ENCODE results near the gene ANKEF1.
A peak's percentile ranks its signal among the peaks of the same experiment; 100 is the strongest.

The ANKEF1 gene

DNA sequence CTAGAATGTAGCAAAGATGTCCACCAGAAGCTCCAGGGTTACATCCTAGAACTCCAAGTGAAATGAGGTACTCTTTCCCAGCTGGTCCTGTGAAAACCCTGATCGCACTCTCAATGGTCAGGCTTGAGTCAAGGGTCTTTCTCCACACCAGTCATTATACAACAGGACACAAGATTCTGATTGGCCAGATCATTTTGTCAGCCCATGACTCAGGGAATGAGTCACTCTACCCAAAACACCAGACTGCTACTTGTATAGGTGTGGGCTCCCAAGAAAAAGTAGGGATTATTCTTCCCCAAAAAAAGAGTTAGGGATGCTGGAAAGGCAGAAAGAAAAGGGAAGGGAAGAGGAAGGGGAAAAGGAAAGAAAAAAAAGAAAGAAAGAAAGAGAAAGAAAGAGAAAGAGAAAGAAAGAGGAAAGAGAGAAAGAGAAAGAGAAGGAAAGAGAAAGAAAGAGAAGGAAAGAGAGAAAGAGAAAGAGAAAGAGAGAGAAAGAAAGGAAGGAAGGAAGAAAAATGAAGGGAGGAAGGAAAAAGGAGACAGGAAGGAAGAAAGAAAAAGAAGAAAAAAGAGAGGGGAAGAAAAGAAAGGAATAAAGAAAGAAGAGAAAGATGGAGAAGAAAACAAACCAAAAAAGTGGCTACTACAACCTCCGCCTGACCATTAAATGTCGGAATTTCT is 30.5 kb downstream of the ANKEF1 start:
- intact Hi-C loops (cut with DNase I; ENCODE audit: low total_unique reads), result no loop called here
- H3K4me3 ChIP-seq, result no peak overlapping the region
- H3K36me3 ChIP-seq, result no peaks in the 10 kb centered on the region
- no peaks in the 10 kb centered on the region for H3K27me3 ChIP-seq
- TF ChIP-seq, protein P1, sequence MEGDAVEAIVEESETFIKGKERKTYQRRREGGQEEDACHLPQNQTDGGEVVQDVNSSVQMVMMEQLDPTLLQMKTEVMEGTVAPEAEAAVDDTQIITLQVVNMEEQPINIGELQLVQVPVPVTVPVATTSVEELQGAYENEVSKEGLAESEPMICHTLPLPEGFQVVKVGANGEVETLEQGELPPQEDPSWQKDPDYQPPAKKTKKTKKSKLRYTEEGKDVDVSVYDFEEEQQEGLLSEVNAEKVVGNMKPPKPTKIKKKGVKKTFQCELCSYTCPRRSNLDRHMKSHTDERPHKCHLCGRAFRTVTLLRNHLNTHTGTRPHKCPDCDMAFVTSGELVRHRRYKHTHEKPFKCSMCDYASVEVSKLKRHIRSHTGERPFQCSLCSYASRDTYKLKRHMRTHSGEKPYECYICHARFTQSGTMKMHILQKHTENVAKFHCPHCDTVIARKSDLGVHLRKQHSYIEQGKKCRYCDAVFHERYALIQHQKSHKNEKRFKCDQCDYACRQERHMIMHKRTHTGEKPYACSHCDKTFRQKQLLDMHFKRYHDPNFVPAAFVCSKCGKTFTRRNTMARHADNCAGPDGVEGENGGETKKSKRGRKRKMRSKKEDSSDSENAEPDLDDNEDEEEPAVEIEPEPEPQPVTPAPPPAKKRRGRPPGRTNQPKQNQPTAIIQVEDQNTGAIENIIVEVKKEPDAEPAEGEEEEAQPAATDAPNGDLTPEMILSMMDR (IDR thresholded peaks at IDR 0.05), result no peak
- no peaks in the 10 kb centered on the region for H3K9me3 ChIP-seq
- no peak overlapping the region for H3K27ac ChIP-seq
- peaks cover 0 to 13% (median 0%) of the 10 kb centered on the region in 4 donors for H3K4me1 ChIP-seq
- no peak for DNase-seq

DNA sequence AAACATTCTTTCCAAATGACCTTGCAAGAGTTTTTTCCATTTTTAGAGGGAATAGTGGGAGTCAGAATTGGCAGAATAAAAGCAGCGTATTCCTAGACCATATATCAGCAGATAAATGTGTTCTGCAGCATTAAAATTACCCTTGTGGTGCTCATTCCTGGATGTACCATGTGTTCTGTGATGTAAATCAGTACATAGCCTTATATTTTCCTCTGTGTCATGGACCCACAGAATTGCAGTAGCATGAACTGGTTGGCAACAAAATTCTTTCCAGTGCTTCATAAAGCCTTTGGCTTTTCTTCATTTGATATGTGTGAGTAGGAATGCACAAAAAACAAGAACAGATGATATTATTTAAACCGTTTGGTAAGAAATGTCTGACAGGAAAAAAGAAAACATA is 32.5 kb downstream of the ANKEF1 start:
- Histone ChIP-seq H3K36me3 (no peaks in the 10 kb centered on the region), H3K4me3 (no peak overlapping the region), H3K4me1 (peaks cover 0 to 13% (median 0%) of the 10 kb centered on the region in 4 donors), H3K9me3 (no peaks in the 10 kb centered on the region), H3K27me3 (no peaks in the 10 kb centered on the region), H3K27ac (no peak overlapping the region)
- TF ChIP-seq, protein P1 (IDR thresholded peaks at IDR 0.05), result no peak
- DNase-seq, result no peak
- intact Hi-C loops (cut with DNase I; ENCODE audit: low total_unique reads), result no loop called here

DNA sequence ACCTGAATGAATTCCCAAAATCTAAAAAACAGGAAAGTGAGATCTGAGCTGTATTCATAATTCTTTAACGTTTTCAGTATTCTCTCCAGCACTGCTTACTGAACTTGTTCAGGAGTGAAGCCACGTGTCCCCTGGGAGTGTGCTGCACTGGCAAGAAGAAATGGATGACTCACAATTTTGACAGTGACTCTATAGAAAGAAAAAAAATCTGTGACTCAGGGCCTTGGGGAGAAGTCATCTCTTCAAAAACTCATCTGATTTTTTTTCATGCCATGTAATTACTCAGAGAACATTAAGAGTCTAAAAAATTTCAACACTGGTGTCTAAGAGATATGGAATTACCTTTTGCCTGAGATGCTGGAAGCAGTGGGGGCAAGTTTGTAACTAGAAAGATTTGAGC is 39.7 kb downstream of the ANKEF1 start:
- intact Hi-C loops (cut with DNase I; ENCODE audit: low total_unique reads), result no loop called here
- H3K4me1 ChIP-seq, result peaks cover 0 to 16% (median 2%) of the 10 kb centered on the region in 4 donors
- H3K36me3 ChIP-seq, result no peaks in the 10 kb centered on the region
- peak in 1 of 2 donors; percentile 63 for DNase-seq
- no peak overlapping the region for H3K27ac ChIP-seq
- no peaks in the 10 kb centered on the region for H3K27me3 ChIP-seq
- H3K9me3 ChIP-seq, result no peaks in the 10 kb centered on the region
- TF ChIP-seq, protein P1 (IDR thresholded peaks at IDR 0.05), result no peak
- H3K4me3 ChIP-seq, result no peak overlapping the region

DNA sequence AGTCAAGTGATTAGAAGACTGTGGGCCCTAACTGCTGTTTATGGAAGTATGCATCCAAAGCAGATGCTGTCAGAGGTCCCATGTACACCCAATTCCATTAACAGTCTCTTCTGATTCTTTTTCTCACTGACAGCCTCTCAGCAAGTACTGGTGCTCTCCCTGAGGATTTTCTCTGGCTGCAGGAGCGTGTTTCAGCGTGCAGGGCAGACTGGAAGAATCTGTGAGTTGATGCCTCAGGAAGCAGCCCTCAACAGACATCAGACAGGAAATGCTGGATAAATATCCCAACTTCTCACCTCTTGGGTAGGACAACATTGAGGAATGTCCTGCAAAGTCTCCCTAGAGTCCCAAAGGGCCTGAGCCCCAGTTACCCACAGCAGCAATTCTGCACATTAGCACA is 40.8 kb downstream of the ANKEF1 start:
- TF ChIP-seq, protein P1 (IDR thresholded peaks at IDR 0.05), result no peak
- intact Hi-C loops (cut with DNase I; ENCODE audit: low total_unique reads), result no loop called here
- Histone ChIP-seq H3K4me1 (peaks cover 0 to 16% (median 2%) of the 10 kb centered on the region in 4 donors), H3K4me3 (no peak overlapping the region), H3K27me3 (no peaks in the 10 kb centered on the region), H3K27ac (no peak overlapping the region), H3K9me3 (no peaks in the 10 kb centered on the region), H3K36me3 (no peaks in the 10 kb centered on the region)
- no peak for DNase-seq

DNA sequence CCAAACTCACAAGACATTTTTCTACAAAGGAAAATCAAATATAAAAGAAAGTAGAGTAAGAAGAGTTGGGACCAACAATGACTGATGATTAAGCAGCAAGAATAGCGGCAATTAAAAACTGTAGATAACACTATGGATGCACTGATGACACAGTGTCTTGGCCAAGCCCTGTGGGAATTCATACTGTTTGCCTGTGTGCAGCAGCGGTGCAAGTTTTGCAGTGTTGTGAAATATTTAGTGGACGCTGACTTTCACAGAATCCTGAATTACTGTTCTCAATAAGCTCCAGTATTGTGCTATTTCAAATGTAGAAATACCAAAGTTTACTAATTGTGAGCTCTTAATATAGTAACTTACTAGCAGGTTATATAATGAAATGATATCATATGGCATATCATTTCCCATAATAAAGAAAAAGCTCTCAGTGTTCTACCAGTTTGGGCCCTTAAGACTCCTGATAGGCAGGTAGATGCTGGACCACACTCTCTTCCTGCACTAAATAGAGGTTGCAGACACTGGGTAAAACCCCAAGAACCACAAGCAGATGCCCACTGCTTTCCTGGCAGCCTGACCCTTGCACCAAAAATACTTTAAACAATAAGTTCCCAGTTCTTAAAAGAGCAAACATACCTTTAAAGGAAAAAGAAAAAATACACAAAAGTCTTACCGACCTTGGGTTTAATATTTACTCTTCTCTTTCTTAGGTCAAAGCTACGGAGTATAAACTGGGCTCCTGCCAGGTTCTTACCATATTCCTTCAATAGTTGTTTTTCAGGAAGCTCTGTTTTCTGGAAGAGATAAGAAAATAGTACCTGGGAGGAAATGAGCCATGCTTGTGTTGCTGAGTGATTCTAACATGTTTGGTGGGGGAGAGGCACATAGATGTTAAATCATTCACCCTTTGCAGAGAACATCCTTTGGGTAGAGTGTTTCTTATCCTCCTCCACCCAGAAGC is 41.6 kb downstream of the ANKEF1 start:
- intact Hi-C loops (cut with DNase I; ENCODE audit: low total_unique reads), result no loop called here
- Histone ChIP-seq H3K36me3 (no peaks in the 10 kb centered on the region), H3K4me3 (no peak overlapping the region), H3K9me3 (no peaks in the 10 kb centered on the region), H3K4me1 (peaks cover 0 to 16% (median 2%) of the 10 kb centered on the region in 4 donors), H3K27ac (no peak overlapping the region), H3K27me3 (no peaks in the 10 kb centered on the region)
- DNase-seq, result no peak
- TF ChIP-seq, protein P1 (IDR thresholded peaks at IDR 0.05), result no peak

All from tibial artery (tissue), 4 donors.